HG02973 (cell line): Measurements from ENCODE around the gene OR2L8.

Experiments
- ATAC-seq: cut with Tn5 transposase; IDR thresholded peaks from one replicate; pipeline ENCODE4 v1.9.1; 2021; ENCODE audit warnings: moderate library complexity; ENCODE audit not compliant: unreplicated experiment

Gene OR2L8

GRCh38 chr1:247966532-247967204, 18.0 kb downstream of the OR2L8 start:
- ATAC-seq = peak; percentile 85

GRCh38 chr1:247992986-247993385, 44.3 kb downstream of the OR2L8 start:
- no peak for ATAC-seq

GRCh38 chr1:247998811-247999210, 50.2 kb downstream of the OR2L8 start:
- no peak for ATAC-seq
